ENCODE results near the gene LAIR1.
"Not testable (repeated sequence)": the region's sequence is repeated elsewhere in the genome, so short reads cannot be mapped to it uniquely, and the experiment has no call there.

Gene LAIR1

GRCh38 chr19:54364775-54365257, at the start of gene LAIR1:
LAIR1 (minus strand) TSS chr19:54364931; CDS start chr19:54364804, 127 bp downstream.
- DNase-seq (ENCODE audit: low spot score) = no peak

GRCh38 chr19:54414156-54414555, 49.4 kb upstream of the LAIR1 start:
- no peak for DNase-seq (ENCODE audit: low spot score)

GRCh38 chr19:54412877-54413276, 48.1 kb upstream of the LAIR1 start:
- DNase-seq (ENCODE audit: low spot score) = no peak

- DNase-seq (ENCODE audit: low spot score) = no peak
Observed at GRCh38 chr19:54411033-54411432, 46.3 kb upstream of the LAIR1 start.

GRCh38 chr19:54408456-54409026, 43.8 kb upstream of the LAIR1 start:
- DNase-seq (ENCODE audit: low spot score) = no peak

GRCh38 chr19:54407780-54408179, 43.0 kb upstream of the LAIR1 start:
- DNase-seq (ENCODE audit: low spot score) = no peak

- no peak for DNase-seq (ENCODE audit: low spot score)
Observed at GRCh38 chr19:54405628-54406027, 40.9 kb upstream of the LAIR1 start.

- no peak for DNase-seq (ENCODE audit: low spot score)
Observed at GRCh38 chr19:54403054-54403453, 38.3 kb upstream of the LAIR1 start.

GRCh38 chr19:54400913-54401312, 36.2 kb upstream of the LAIR1 start:
- no peak for DNase-seq (ENCODE audit: low spot score)

- DNase-seq (ENCODE audit: low spot score) = no peak
Observed at GRCh38 chr19:54399189-54399588, 34.5 kb upstream of the LAIR1 start.

- no peak for DNase-seq (ENCODE audit: low spot score)
Observed at GRCh38 chr19:54395685-54396084, 31.0 kb upstream of the LAIR1 start.

GRCh38 chr19:54393381-54393780, 28.6 kb upstream of the LAIR1 start:
- DNase-seq (ENCODE audit: low spot score) = no peak

- no peak for DNase-seq (ENCODE audit: low spot score)
Observed at GRCh38 chr19:54392105-54392504, 27.4 kb upstream of the LAIR1 start.

GRCh38 chr19:54391589-54392061, 26.9 kb upstream of the LAIR1 start:
- DNase-seq (ENCODE audit: low spot score) = no peak

- peak; percentile 46 for DNase-seq (ENCODE audit: low spot score)
Observed at GRCh38 chr19:54390942-54391577, 26.3 kb upstream of the LAIR1 start.

GRCh38 chr19:54389553-54389952, 24.8 kb upstream of the LAIR1 start:
- no peak for DNase-seq (ENCODE audit: low spot score)

- no peak for DNase-seq (ENCODE audit: low spot score)
Observed at GRCh38 chr19:54388802-54389139, 24.0 kb upstream of the LAIR1 start.

- DNase-seq (ENCODE audit: low spot score) = peak; percentile 3
Observed at GRCh38 chr19:54387991-54388801, 23.5 kb upstream of the LAIR1 start.

- DNase-seq (ENCODE audit: low spot score) = no peak
Observed at GRCh38 chr19:54383330-54383729, 18.6 kb upstream of the LAIR1 start.

GRCh38 chr19:54382041-54382440, 17.3 kb upstream of the LAIR1 start:
- not testable (repeated sequence) for DNase-seq (ENCODE audit: low spot score)

- no peak for DNase-seq (ENCODE audit: low spot score)
Observed at GRCh38 chr19:54380897-54381296, 16.2 kb upstream of the LAIR1 start.

- DNase-seq (ENCODE audit: low spot score) = no peak
Observed at GRCh38 chr19:54379187-54379678, 14.5 kb upstream of the LAIR1 start.
